Measurements from ENCODE around the gene ARSD. TPM values are rescaled to one million over a fixed set of nuclear protein-coding genes. Genes with fewer than 3 reads are reported as not detected.

Gene ARSD
- total RNA-seq, 1 experiment from 2014 or later: 3.0 TPM

GRCh38 chrX:2859197-2859797 lies 69.8 kb downstream of the ARSD start (continued):
- TF ChIP-seq ARID4B (CRISPR knock-in tag; IDR thresholded peaks at IDR 0.05; ENCODE audit: borderline replicate concordance) (no peak), ZNF138 (CRISPR knock-in tag; conservative IDR thresholded peaks at IDR 0.05) (no peak), ZNF512 (CRISPR knock-in tag; IDR thresholded peaks at IDR 0.05; ENCODE audit: borderline replicate concordance) (no peak)

GRCh38 chrX:2857566-2857965 lies 71.6 kb downstream of the ARSD start:
- TF ChIP-seq AFF4 (CRISPR knock-in tag; IDR thresholded peaks at IDR 0.05; ENCODE audit: borderline replicate concordance) (no peak), TP53 (CRISPR knock-in tag; IDR thresholded peaks at IDR 0.05) (no peak), ETV6 (CRISPR knock-in tag; IDR thresholded peaks at IDR 0.05) (no peak), NFYB (CRISPR knock-in tag; conservative IDR thresholded peaks at IDR 0.05; ENCODE audit: low read depth) (no peak), STAT6 (CRISPR knock-in tag; conservative IDR thresholded peaks at IDR 0.05; ENCODE audit: low read depth) (no peak), NR2C2 (CRISPR knock-in tag; IDR thresholded peaks at IDR 0.05) (no peak), OVOL2 (CRISPR knock-in tag; IDR thresholded peaks at IDR 0.05; ENCODE audit: borderline replicate concordance) (no peak)
- DNase-seq (ENCODE audit: low spot score): no peak
- no peak for ATAC-seq
- no peak overlapping the region for H3K4me3 Mint-ChIP-seq
- peaks cover 49% of the 10 kb centered on the region for H3K36me3 Mint-ChIP-seq
- no peaks in the 10 kb centered on the region for H3K9me3 Mint-ChIP-seq
- CTCF ChIA-PET: no interaction called here
- H3K4me1 Mint-ChIP-seq: no peaks in the 10 kb centered on the region
- H3K27me3 Mint-ChIP-seq (ENCODE audit: low read depth): no peaks in the 10 kb centered on the region
- POLR2A ChIA-PET: no interaction called here
- no peak overlapping the region for H3K27ac Mint-ChIP-seq

GRCh38 chrX:2855761-2856160 lies 73.4 kb downstream of the ARSD start:
- no peak overlapping the region for H3K4me3 Mint-ChIP-seq
- no peaks in the 10 kb centered on the region for H3K9me3 Mint-ChIP-seq
- POLR2A ChIA-PET: no interaction called here
- no peak for DNase-seq (ENCODE audit: low spot score)
- ATAC-seq: no peak
- CTCF ChIA-PET: no interaction called here
- peaks cover 37% of the 10 kb centered on the region for H3K36me3 Mint-ChIP-seq
- peaks cover 1% of the 10 kb centered on the region for H3K4me1 Mint-ChIP-seq
- H3K27me3 Mint-ChIP-seq (ENCODE audit: low read depth): no peaks in the 10 kb centered on the region
- no peak overlapping the region for H3K27ac Mint-ChIP-seq
- TF ChIP-seq ATF3 (CRISPR knock-in tag; conservative IDR thresholded peaks at IDR 0.05): no peak
- no peak for TF ChIP-seq TEAD4 (CRISPR knock-in tag; IDR thresholded peaks at IDR 0.05)
- no peak for TF ChIP-seq E2F4 (CRISPR knock-in tag; IDR thresholded peaks at IDR 0.05; ENCODE audit: borderline replicate concordance, low read depth)
- TF ChIP-seq NFE2L1 (CRISPR knock-in tag; IDR thresholded peaks at IDR 0.05): no peak
- no peak for TF ChIP-seq NR1H2 (CRISPR knock-in tag; IDR thresholded peaks at IDR 0.05)
- TF ChIP-seq TCF7 (CRISPR knock-in tag; IDR thresholded peaks at IDR 0.05; ENCODE audit: low read depth): no peak
- no peak for TF ChIP-seq ESRRA (CRISPR knock-in tag; IDR thresholded peaks at IDR 0.05; ENCODE audit: borderline replicate concordance)
- TF ChIP-seq CREM (CRISPR knock-in tag; IDR thresholded peaks at IDR 0.05): no peak
- no peak for TF ChIP-seq GABPB1 (CRISPR knock-in tag; IDR thresholded peaks at IDR 0.05)
- TF ChIP-seq NFATC4 (CRISPR knock-in tag; IDR thresholded peaks at IDR 0.05): no peak
- no peak for TF ChIP-seq ZNF232 (CRISPR knock-in tag; IDR thresholded peaks at IDR 0.05)
